H1 (cell line): ENCODE results near the gene MMS19.

Experiments used
- BCL11A ChIP-seq, 2 experiments: IDR thresholded peaks; one replicate each; pipeline ENCODE4 v1.6.1; 2011; ENCODE audit warnings: low read depth in 2 of 2, low read length in 2 of 2, mild to moderate bottlenecking in 2 of 2
- BRCA1 ChIP-seq: IDR thresholded peaks from 2 replicates; pipeline ENCODE4 v1.6.1; 2012; ENCODE audit warnings: low read depth, low read length, improper control_type of control experiment
- CBX8 ChIP-seq: fragments of 300-800, 300-1000 bp; sonication (generic); IDR thresholded peaks from 2 replicates; pipeline ENCODE4 v1.7.1; 2016; ENCODE audit warnings: low read depth, low read length, borderline replicate concordance
- CTCF ChIP-seq, 3 experiments: IDR thresholded peaks; 1 replicate in 2 of 3; 2 replicates in 1 of 3; pipeline versions ENCODE4 v1.5.1 to v1.6.1; 2011; ENCODE audit warnings: low read length in 3 of 3, mild to moderate bottlenecking in 3 of 3, inconsistent platforms in 2 of 3, low read depth in 1 of 3, moderate library complexity in 1 of 3; ENCODE audit not compliant: insufficient read depth in 1 of 3; ENCODE audit errors: control extremely low read depth in 1 of 3
- EP300 ChIP-seq, 2 experiments: IDR thresholded peaks; 1 replicate in 1 of 2; 2 replicates in 1 of 2; pipeline ENCODE4 v1.6.1; 2011 to 2012; ENCODE audit warnings: low read depth in 2 of 2, low read length in 2 of 2, mild to moderate bottlenecking in 2 of 2, borderline replicate concordance in 1 of 2, inconsistent platforms in 1 of 2, moderate library complexity in 1 of 2
- EZH2 ChIP-seq: fragments of 200-600 bp; sonication (generic); IDR thresholded peaks from 2 replicates; pipeline ENCODE4 v1.7.1; 2012; ENCODE audit warnings: low read depth, mild to moderate bottlenecking, moderate library complexity, low read length, inconsistent platforms; ENCODE audit not compliant: severe bottlenecking
- GTF2F1 ChIP-seq: IDR thresholded peaks from 2 replicates; pipeline ENCODE4 v1.6.1; 2012; ENCODE audit warnings: low read depth, low read length, improper control_type of control experiment, borderline replicate concordance
- HDAC2 ChIP-seq, 2 experiments: fragments of 300-600 bp in 1 of 2; sonication (generic) in 1 of 2; IDR thresholded peaks; 2 replicates each; pipeline ENCODE4 v1.6.1; 2011 to 2012; ENCODE audit warnings: low read depth in 2 of 2, low read length in 2 of 2, mild to moderate bottlenecking in 2 of 2, moderate library complexity in 2 of 2, borderline replicate concordance in 1 of 2, inconsistent platforms in 1 of 2
- NANOG ChIP-seq: IDR thresholded peaks from 2 replicates; pipeline ENCODE4 v1.6.1; 2011; ENCODE audit warnings: low read length, low read depth, mild to moderate bottlenecking, inconsistent platforms; ENCODE audit not compliant: insufficient read depth, poor library complexity, severe bottlenecking
- POLR2A ChIP-seq, 2 experiments: IDR thresholded peaks; 1 replicate in 1 of 2; 2 replicates in 1 of 2; pipeline ENCODE4 v1.6.1; 2011; ENCODE audit warnings: low read depth in 2 of 2, low read length in 2 of 2, mild to moderate bottlenecking in 2 of 2; ENCODE audit errors: control extremely low read depth in 1 of 2
- TEAD4 ChIP-seq: IDR thresholded peaks from 2 replicates; pipeline ENCODE4 v1.6.1; 2012; ENCODE audit warnings: low read depth, low read length, inconsistent platforms, mixed read lengths

- TF ChIP-seq EP300 (IDR thresholded peaks at IDR 0.05; ENCODE audit: borderline replicate concordance in 1 of 2, low read depth in 2 of 2, low read length in 2 of 2), result no peak
- no peak for TF ChIP-seq CTCF (IDR thresholded peaks at IDR 0.05; ENCODE audit: control extremely low read depth in 1 of 3, insufficient read depth in 1 of 3, low read depth in 1 of 3, low read length in 3 of 3)
- no peak for TF ChIP-seq EZH2
- TF ChIP-seq POLR2A (IDR thresholded peaks at IDR 0.05; ENCODE audit: control extremely low read depth in 1 of 2, low read depth in 2 of 2, low read length in 2 of 2), result no peak
- no peak for TF ChIP-seq BCL11A (IDR thresholded peaks at IDR 0.05; ENCODE audit: low read depth in 2 of 2, low read length in 2 of 2)
- TF ChIP-seq CBX8, result no peak
- no peak for TF ChIP-seq GTF2F1
- TF ChIP-seq NANOG, result no peak
- TF ChIP-seq TEAD4, result no peak
- no peak for TF ChIP-seq HDAC2 (IDR thresholded peaks at IDR 0.05; ENCODE audit: borderline replicate concordance in 1 of 2, low read depth in 2 of 2, low read length in 2 of 2)
- TF ChIP-seq BRCA1, result no peak
These were observed 85.3 kb downstream of the MMS19 start for GRCh38 chr10:97412891-97413304.
